Measurements from ENCODE around the gene TK2. TPM values are rescaled to one million over a fixed set of nuclear protein-coding genes. Genes with fewer than 3 reads are reported as not detected.

TK2 gene
- total and polyA plus RNA-seq, 2 donors from 2014 or later: 31.0 to 44.2 TPM

DNA sequence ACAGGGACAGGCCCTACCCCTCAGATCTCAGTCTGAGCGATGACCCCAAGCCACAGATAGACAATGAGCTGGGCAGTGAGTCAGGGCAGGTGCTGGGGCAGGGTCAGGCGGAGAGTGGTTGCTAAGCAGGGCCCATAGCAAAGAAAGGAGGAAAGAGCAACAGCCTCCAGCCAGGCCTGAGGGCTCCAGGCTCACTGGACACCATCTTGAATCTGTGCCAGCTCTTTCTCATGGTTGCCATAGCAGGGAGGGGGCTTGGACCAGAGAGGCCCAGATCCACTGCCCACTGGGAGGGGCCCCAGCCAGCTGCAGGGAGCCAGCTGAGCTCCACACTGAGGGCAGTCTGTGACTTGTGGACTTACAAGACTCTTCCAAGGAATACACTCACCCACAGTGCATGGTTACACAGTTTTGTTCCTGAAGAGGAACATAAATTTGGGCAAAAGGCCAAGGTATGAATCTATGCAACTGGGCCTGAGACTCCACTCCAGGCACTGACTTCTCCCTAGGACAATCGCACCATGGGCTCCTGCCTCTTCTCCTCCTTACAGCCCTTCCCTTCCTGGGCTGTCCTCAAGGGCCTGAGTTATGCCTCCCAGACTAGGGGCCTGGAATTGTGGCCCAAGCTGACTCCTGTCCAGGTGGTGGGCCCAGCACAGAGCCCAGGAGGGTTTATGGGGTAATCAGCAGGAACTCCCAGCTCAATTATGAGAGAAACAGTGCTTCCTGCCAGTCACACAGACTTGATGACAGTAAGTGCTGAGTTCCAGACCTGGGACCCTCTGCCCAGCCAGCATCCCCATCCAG is 62.9 kb downstream of the TK2 start:
- no peak overlapping the region for H3K27ac ChIP-seq (ENCODE audit: low read depth in 2 of 2, low read length in 2 of 2)
- FAIRE-seq: no peak
- TF ChIP-seq, protein P1, sequence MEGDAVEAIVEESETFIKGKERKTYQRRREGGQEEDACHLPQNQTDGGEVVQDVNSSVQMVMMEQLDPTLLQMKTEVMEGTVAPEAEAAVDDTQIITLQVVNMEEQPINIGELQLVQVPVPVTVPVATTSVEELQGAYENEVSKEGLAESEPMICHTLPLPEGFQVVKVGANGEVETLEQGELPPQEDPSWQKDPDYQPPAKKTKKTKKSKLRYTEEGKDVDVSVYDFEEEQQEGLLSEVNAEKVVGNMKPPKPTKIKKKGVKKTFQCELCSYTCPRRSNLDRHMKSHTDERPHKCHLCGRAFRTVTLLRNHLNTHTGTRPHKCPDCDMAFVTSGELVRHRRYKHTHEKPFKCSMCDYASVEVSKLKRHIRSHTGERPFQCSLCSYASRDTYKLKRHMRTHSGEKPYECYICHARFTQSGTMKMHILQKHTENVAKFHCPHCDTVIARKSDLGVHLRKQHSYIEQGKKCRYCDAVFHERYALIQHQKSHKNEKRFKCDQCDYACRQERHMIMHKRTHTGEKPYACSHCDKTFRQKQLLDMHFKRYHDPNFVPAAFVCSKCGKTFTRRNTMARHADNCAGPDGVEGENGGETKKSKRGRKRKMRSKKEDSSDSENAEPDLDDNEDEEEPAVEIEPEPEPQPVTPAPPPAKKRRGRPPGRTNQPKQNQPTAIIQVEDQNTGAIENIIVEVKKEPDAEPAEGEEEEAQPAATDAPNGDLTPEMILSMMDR (IDR thresholded peaks at IDR 0.05; ENCODE audit: borderline replicate concordance, extremely low read depth, insufficient read depth): no peak
- peaks cover 0 to 7% (median 0%) of the 10 kb centered on the region in 3 donors for H3K4me1 ChIP-seq (ENCODE audit: control insufficient read depth in 2 of 3, insufficient read depth in 2 of 3, low read depth in 1 of 3, low read length in 3 of 3)
- peak in 4 of 5 donors; percentile 14 to 71 (median 46) for DNase-seq
- H3K9me3 ChIP-seq (ENCODE audit: control insufficient read depth in 2 of 3, insufficient read depth in 1 of 3, low read length in 3 of 3): no peaks in the 10 kb centered on the region
- no peak overlapping the region for H3K4me3 ChIP-seq (ENCODE audit: low read length in 3 of 3)
- no peaks in the 10 kb centered on the region for H3K36me3 ChIP-seq (ENCODE audit: control insufficient read depth in 2 of 3, insufficient read depth in 3 of 3, low read length in 3 of 3)
- H3K9ac ChIP-seq (ENCODE audit: low read length in 3 of 3): no peak overlapping the region
- no peaks in the 10 kb centered on the region for H3K27me3 ChIP-seq (ENCODE audit: control insufficient read depth, insufficient read depth, low read length)
- intact Hi-C loops (cut with DNase I): no loop called here

DNA sequence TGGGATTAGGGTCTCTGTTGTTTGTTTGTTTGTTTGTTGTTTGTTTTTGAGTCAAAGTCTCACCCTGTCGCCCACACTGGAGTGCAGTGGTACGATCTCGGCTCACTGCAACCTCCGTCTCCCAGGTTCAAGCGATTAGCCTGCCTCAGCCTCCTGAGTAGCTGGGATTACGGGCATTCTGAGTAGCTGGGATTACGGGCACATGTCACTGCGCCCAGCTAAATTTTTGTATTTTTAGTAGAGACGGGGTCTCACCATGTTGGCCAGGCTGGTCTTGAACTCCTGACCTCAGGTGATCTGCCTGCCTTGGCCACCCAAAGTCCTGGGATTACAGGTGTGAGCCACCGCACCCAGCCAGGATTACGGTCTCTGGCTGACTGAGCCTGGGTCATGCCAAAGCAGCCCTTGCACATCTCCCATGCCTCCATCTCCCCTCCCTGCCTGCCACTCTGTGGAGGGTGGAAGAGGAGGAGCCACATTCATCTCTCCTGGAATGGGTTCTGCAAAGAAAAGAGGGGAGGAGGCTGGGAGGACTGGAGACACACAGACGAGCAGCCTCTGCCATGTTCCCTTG is 63.6 kb downstream of the TK2 start:
- DNase-seq (no peak), FAIRE-seq (no peak)
- TF ChIP-seq, protein P1 (IDR thresholded peaks at IDR 0.05; ENCODE audit: borderline replicate concordance, extremely low read depth, insufficient read depth): no peak
- Histone ChIP-seq H3K27ac (ENCODE audit: low read depth in 2 of 2, low read length in 2 of 2) (no peak overlapping the region), H3K36me3 (ENCODE audit: control insufficient read depth in 2 of 3, insufficient read depth in 3 of 3, low read length in 3 of 3) (no peaks in the 10 kb centered on the region), H3K9ac (ENCODE audit: low read length in 3 of 3) (no peak overlapping the region), H3K4me3 (ENCODE audit: low read length in 3 of 3) (no peak overlapping the region), H3K9me3 (ENCODE audit: control insufficient read depth in 2 of 3, insufficient read depth in 1 of 3, low read length in 3 of 3) (no peaks in the 10 kb centered on the region), H3K27me3 (ENCODE audit: control insufficient read depth, insufficient read depth, low read length) (no peaks in the 10 kb centered on the region), H3K4me1 (ENCODE audit: control insufficient read depth in 2 of 3, insufficient read depth in 2 of 3, low read depth in 1 of 3, low read length in 3 of 3) (peaks cover 0 to 7% (median 0%) of the 10 kb centered on the region in 3 donors)
- intact Hi-C loops (cut with DNase I): no loop called here

DNA sequence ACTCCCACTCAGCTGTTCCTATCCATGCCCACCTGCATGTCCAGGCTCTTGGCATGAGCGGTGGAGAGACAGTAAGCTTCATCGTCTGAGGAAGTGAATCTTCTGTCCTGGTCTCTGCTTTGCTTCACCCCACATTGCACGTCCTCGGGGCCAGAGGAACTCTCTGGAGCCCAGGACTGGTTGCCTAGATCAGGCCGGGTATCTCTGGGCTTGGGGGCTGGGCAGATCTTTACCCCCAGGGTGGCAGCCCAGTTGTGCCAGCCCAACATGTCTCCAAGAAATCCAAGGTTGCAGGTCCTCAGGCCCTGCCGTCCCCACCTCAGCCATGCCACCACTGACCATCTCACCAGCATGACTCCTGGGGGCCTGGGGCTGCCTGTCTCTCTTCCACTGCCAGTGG is 64.5 kb downstream of the TK2 start:
- H3K4me3 ChIP-seq (ENCODE audit: low read length in 3 of 3): no peak overlapping the region
- H3K9me3 ChIP-seq (ENCODE audit: control insufficient read depth in 2 of 3, insufficient read depth in 1 of 3, low read length in 3 of 3): no peaks in the 10 kb centered on the region
- H3K36me3 ChIP-seq (ENCODE audit: control insufficient read depth in 2 of 3, insufficient read depth in 3 of 3, low read length in 3 of 3): no peaks in the 10 kb centered on the region
- DNase-seq: no peak
- TF ChIP-seq, protein P1 (IDR thresholded peaks at IDR 0.05; ENCODE audit: borderline replicate concordance, extremely low read depth, insufficient read depth): no peak
- no peaks in the 10 kb centered on the region for H3K27me3 ChIP-seq (ENCODE audit: control insufficient read depth, insufficient read depth, low read length)
- no peak for FAIRE-seq
- H3K9ac ChIP-seq (ENCODE audit: low read length in 3 of 3): no peak overlapping the region
- H3K27ac ChIP-seq (ENCODE audit: low read depth in 2 of 2, low read length in 2 of 2): no peak overlapping the region
- intact Hi-C loops (cut with DNase I): no loop called here
- H3K4me1 ChIP-seq (ENCODE audit: control insufficient read depth in 2 of 3, insufficient read depth in 2 of 3, low read depth in 1 of 3, low read length in 3 of 3): peaks cover 0 to 7% (median 0%) of the 10 kb centered on the region in 3 donors

All from kidney (tissue), 14 donors.